Erythroblast (primary cell): ENCODE measurements around the gene TMEM179.

Source experiments
- DNase-seq, 2 experiments: peaks; one replicate each; lab custom pipeline; 2025; lab: John Stamatoyannopoulos, UW
- GATA1 ChIP-seq: IDR thresholded peaks from 2 replicates; pipeline ENCODE4 v1.6.1; 2011; ENCODE audit warnings: low read depth, mild to moderate bottlenecking, control low read depth, low read length, moderate library complexity
- POLR2A ChIP-seq: IDR thresholded peaks from 2 replicates; pipeline ENCODE4 v1.6.1; 2011; ENCODE audit warnings: mild to moderate bottlenecking, low read length

Gene TMEM179

DNA sequence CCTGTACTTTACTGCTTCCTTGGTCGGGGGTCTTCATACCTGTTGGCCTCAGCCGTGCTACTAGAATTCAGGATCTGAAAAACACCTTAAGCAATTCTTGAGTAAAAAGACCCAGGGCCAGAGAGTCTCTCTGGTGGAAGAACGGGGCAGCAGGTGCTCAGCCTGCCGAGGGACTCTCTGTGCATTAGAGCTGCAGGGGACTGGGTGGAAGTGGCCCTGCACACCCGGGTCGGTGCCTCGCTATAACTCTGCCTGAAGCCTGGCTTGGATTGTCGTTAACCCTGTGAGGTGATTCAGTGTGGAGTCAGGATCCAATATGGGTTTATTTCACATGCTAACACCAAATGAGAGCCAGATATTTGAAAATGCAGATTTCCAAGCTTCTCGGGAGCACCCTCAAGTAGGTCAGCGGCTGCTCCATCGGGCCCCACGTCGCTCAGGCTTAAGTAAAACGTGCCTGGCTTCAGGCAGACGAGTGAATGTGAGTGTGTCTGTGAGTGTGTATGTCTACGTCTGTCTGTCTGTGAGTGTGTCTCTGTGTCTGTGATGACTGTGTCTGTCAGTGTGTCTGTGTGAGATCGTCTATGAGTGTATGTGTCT is 60.1 kb downstream of the TMEM179 start:
- TF ChIP-seq POLR2A (no peak), GATA1 (no peak)
- DNase-seq: no peak

DNA sequence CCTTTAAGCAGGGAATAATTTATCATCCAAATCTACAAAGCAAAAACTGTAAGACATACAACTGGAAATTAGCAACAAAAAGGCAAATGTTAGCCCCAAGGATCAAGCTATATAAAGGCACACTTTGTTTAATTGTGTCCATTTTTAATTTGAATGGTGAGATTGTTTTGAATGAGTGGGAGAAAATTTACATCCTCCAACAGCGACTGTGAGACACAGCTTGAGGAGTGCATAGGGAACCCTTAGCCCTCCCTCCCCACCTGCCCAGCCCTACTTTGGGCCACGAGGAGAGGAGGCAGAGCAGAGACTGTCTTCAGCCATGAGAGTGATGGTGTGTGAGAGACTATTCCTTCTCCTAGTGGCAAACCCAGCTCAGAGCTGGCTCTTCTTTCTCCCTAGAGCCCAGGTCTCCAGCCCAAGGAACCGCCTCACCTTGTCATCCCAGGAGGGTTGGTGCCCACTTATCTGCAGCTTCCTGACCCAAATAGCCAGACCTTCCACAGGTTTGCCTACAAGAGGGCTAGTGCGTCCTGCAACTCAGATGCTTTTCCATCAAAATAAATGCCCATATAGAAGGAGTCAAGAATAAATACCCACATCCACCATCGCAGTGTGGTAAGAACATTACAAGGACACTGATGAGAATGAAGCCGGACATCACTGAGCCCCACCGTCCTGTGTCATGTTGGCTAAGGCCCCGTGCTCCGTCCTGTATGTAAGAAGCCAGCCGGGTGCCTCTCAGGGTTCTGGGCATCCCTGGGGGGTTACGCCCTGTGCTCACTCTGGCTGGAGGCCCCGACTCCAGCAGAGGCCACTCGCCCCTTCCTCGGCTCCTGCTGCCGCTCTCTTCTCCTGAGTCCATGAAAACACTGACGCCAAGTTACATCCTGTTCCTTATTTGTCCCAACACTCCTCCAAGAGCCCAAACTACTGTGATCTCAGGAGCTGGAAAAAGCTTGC is 61.4 kb downstream of the TMEM179 start:
- no peak for TF ChIP-seq GATA1
- no peak for TF ChIP-seq POLR2A
- no peak for DNase-seq

DNA sequence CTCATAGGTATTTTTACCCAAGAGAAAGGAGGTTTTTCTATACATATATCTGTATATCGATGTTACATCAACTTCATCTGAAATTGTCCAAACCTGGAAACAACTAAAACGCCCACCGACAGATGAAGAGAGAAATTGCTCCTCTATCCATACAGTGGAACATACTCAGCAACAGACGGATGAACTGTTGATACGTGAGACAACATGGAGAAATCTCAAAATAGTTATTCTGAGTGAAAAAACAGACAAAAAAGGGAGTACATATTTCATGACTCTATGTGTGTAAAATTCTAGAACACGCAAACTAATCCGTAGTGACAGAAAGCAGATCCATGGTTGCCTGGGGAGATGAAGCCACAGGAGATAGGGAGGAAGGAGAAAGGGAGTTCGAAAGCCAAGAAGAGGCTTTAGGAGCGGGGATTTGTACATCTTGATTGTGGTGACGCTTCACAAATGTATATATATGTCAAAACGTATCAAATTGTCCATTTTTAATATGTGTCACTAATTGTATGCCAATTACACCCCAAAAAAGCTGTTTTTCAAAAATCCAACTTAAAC is 62.6 kb downstream of the TMEM179 start:
- no peak for DNase-seq
- TF ChIP-seq POLR2A (no peak), GATA1 (no peak)
